ENCODE results near the gene PEX26.
"Not testable (repeated sequence)": the region's sequence is repeated elsewhere in the genome, so short reads cannot be mapped to it uniquely, and the experiment has no call there.

The PEX26 gene

DNA sequence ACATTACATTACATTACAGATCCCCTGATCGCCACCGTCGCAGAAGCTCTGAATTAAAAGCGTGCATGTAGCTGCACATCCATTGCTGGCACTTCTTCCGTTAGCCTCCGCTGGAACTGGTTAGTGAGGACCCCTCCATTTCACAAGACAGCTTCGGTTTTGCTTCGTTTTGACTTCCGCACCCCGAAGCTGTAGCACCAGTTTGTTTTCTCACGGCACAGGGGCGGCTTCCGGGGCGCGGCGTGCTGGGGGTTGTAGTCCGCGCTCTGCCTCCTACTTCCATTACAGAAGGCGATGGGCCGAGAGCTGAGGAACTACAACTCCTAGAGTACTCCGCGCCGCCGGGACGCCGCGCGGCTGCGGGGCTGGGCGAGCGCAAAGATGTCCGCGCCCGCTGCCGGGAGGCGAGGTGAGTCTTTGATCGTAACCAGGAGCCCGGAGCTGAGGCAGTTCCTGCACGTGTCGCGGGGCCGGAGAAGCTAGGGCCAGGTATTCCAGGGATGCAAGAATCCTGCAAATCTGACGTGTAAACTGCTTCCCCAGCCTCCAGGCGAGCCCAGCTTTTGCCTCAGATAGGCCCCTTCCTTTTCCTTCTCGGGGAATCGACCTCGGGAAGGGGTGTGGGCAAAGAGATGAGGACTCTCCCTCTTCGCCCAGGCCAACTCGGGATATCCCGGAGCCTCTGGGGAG is at the start of gene PEX26:
Gene PEX26 (plus strand): TSS at position 352 of the 690 bp plus-strand sequence. CDS start 387 bp downstream, outside the sequence.
- peak; percentile 82 for DNase-seq (ENCODE audit: low read depth)

DNA sequence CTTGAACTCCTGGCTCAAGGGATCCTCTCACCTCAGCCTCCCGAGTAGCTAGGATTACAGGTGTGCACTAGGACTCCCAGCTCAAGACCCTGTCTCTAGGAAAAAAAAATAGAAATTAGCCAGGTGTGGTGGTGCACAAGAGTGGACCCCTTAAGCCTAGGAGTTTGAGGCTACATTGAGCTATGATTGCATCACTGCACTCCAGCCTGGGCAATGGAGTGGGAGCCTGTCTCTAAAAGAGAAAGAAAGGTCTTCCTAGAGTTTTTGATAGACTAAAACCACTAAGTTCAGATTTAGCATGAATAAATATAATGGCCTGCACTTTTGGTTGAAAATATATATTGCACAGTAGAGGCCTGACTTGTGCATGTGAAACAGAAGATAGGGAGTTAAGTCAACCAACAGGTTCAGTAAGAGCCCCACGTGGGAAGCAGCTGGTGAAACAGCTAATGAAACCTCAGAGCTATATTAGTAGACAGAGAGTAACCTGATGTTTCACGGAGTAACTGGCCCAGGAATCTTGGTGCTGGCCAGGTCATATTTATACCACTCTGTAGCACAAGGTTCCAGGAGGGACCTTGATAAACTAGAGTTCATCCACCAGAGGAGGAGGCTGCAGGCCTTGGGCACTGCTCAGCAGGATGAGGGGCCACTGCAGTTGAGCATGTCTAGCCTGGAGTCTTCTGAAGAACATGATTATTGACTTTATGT is 48.8 kb upstream of the PEX26 start:
- no peak for DNase-seq (ENCODE audit: low read depth)

GRCh38 chr22:18029686-18030267 is 48.0 kb upstream of the PEX26 start:
- DNase-seq (ENCODE audit: low read depth) = no peak

- DNase-seq (ENCODE audit: low read depth) = no peak
Measured at GRCh38 chr22:18031695-18032454, 45.9 kb upstream of the PEX26 start.

DNA sequence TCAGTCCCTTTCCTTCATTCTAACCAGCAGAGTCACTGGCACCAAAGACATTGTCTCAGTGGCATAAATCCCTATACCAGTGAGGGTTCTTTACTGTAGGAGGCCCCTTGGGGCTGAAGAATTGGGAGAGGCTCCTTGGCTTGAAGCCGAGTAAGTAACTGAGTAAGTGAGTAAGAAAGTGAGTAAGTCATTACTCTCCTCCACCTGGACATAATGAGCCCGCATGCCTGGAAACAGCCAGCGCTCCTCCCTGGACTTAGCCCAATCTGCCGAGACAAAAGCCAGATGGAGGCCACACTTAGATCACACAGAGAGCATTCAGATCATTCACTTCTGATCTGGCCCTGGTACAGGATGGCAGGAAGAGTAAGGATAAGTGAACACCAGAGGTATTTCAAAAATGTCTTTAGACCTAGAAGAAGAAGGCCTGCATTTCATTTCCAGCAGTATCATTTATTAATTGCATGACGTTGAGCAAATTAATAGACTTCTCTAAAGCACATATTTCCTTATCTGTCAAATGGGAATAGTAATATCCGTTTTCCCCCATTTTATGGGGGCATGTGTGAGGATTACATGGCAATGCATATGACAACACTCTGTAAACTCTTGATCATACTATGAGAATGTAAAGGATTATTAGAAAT is 45.2 kb upstream of the PEX26 start:
- DNase-seq (ENCODE audit: low read depth) = no peak

GRCh38 chr22:18033204-18033998 is 44.4 kb upstream of the PEX26 start:
- no peak for DNase-seq (ENCODE audit: low read depth)

DNA sequence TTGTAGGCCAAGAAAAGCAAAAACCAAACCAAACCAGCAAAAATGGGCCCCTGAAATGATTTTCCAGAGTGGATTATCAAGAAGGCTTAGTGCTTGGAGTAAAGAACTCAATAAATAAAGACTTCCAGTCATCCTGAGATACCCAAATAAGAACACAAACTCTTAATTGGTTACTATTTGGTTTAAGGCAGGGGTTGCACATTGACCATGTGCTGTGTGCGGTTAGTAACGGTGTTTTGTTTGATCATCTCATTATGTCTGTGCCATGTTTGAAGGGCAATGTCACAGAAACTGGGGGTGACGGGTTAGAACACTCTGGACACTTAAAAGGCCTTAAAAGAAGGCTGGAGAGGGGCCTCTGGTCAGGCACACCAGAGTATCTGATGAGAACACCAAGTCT is 43.7 kb upstream of the PEX26 start:
- no peak for DNase-seq (ENCODE audit: low read depth)

GRCh38 chr22:18035751-18036150 is 42.0 kb upstream of the PEX26 start:
- DNase-seq (ENCODE audit: low read depth) = no peak

DNA sequence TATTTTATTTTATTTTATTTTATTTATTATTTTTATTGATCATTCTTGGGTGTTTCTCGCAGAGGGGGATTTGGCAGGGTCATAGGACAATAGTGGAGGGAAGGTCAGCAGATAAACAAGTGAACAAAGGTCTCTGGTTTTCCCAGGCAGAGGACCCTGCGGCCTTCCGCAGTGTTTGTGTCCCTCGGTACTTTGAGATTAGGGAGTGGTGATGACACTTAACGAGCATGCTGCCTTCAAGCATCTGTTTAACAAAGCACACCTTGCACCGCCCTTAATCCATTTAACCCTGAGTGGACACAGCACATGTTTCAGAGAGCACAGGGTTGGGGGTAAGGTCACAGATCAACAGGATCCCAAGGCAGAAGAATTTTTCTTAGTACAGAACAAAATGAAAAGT is 36.9 kb upstream of the PEX26 start:
- DNase-seq (ENCODE audit: low read depth) = not testable (repeated sequence)

- no peak for DNase-seq (ENCODE audit: low read depth)
Measured at GRCh38 chr22:18042685-18043084, 35.1 kb upstream of the PEX26 start.

DNA sequence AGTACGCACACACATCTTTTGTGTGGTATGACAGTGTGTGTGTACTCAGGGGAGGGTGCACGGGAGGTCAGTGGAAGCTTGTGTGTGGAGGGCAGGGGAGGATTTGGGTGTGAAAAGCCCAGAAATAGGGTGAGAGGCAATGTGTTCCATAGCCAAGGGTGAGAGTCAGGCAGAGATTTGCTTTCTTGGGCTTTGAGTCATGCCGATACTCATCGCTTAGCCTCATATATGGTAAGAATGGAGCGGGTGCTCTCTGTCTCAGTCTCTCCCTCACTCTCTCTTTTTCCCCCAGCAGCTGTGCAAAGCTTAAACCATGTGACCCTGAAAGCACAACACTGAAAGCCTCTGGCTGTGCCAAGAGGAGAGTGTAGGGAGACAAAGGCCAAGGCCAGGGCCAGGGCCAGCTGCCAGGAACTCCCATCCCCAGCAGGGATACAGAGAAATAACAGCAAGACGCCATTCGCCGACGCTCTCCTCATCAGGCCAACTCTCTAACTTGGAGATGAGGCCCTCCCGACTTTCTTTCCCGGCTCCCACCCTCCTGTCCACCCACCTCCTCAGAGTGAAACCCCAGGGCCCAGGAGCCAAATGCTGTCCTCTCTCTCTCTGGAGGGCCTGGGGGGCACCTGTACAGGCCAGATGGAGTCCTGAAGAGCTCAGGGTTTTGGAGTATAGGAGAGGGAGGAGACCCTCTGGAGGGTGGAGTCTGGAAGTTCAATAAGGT is 33.1 kb upstream of the PEX26 start:
- DNase-seq (ENCODE audit: low read depth) = no peak

DNA sequence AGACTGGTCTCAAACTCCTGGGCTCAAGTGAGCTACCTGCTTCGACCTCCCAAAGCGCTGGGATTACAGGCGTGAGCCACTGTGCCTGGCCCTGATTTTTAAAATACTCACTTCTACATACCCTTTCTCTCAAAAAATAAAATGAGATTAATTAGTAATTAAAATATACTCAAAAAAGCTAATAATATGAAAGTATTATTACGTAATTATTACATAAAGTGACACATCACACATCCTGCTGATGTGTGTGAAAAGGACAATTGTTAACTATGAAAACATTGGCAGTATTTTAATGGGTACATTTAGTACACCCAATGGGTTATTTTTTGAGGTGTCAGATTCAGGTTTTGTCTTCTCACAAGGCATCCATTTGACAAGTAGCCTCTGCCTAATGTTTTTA is 32.0 kb upstream of the PEX26 start:
- DNase-seq (ENCODE audit: low read depth) = no peak

GRCh38 chr22:18048041-18048440 is 29.7 kb upstream of the PEX26 start:
- DNase-seq (ENCODE audit: low read depth) = no peak

GRCh38 chr22:18048441-18048898 is 29.3 kb upstream of the PEX26 start:
- peak; percentile 26 for DNase-seq (ENCODE audit: low read depth)

- DNase-seq (ENCODE audit: low read depth) = no peak
Measured at GRCh38 chr22:18050065-18050464, 27.7 kb upstream of the PEX26 start.

DNA sequence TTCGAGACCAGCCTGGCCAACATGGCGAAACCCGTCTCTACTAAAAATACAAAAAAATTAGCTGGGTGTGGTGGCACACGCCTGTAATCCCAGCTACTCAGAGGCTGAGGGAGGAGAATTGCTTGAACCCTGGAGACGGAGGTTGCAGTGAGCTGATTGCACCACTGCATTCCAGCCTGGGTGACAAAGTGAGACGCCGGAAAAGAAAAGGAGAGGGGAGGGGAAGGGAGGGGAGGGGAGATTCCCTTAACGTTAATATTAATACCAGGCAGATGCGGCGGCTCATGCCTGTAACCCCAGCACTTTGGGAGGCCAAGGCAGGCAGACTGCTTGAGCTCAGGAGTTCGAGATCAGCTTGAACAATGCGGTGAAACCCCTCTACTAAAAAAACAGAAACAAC is 26.7 kb upstream of the PEX26 start:
- DNase-seq (ENCODE audit: low read depth) = not testable (repeated sequence)

GRCh38 chr22:18053216-18053946 is 24.4 kb upstream of the PEX26 start:
- DNase-seq (ENCODE audit: low read depth) = not testable (repeated sequence)

DNA sequence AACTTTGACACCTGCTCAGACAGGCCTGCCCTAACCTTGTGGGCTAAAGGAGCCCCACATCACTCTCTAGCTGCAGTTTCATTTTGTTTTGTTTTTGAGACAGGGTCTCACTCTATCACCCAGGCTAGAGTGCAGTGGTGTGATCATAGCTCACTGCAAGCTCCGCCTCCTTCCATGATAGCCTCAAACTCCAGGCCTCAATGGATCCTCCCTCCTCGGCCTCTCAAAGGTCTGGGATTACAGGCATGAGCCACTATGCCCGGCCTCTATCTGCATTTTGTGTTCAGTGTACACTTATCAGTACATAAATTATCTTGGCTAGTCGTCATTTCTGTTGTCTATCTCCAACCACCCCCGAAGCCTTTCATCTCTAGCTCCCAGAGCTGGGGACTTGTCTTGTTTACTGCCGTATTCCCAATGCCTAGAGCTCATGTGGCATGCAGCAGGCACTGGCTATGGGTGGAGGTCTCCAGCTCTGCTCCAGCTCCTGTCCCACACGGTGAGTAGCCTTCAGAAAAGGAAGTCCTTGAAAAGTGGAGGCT is 22.1 kb upstream of the PEX26 start:
- no peak for DNase-seq (ENCODE audit: low read depth)

DNA sequence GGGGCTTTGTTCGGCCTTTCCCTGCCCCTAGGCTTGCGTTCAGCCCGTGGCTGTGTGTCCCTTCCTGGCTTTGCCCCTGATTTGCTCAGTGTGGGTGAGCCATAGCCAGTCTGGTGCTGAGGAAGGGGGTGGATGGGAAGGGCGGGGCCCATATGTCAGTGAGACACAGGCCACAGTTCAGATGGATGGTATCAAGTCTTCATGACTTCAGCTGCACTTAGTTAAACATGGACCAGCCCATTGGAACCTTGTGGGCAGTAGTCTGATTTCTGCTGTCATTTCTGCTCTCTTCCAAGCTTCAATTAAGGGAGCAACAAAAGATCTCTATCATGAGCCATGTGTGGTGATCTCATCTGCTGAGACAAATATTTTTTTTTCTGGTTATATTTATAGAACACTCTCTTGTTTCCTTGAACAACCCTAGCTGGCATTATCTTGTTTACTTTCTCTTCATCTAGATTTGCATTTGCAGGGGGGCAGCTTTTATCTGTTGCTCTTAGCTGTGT is 21.6 kb upstream of the PEX26 start:
- peak; percentile 35 for DNase-seq (ENCODE audit: low read depth)

All from CMK (cell line).